Measurements from ENCODE around the gene CBR1.
"Not testable (repeated sequence)": the region's sequence is repeated elsewhere in the genome, so short reads cannot be mapped to it uniquely, and the experiment has no call there.

The CBR1 gene

GRCh38 chr21:36052860-36053714 is 16.7 kb upstream of the CBR1 start:
- DNase-seq (ENCODE audit: low read depth), result no peak

GRCh38 chr21:36053715-36054062 is 16.1 kb upstream of the CBR1 start:
- DNase-seq (ENCODE audit: low read depth), result no peak

- DNase-seq (ENCODE audit: low read depth), result no peak
Measured at GRCh38 chr21:36055551-36055950, 14.3 kb upstream of the CBR1 start.

- DNase-seq (ENCODE audit: low read depth), result no peak
Measured at GRCh38 chr21:36059823-36060158, 10.0 kb upstream of the CBR1 start.

- peak; percentile 88 for DNase-seq (ENCODE audit: low read depth)
Measured at GRCh38 chr21:36060159-36060921, 9.5 kb upstream of the CBR1 start, which contains the start of gene SETD4. SETD4 (minus strand) TSS chr21:36060526; CDS start chr21:36058888, 1,638 bp downstream.

GRCh38 chr21:36061445-36061844 is 8.4 kb upstream of the CBR1 start:
- DNase-seq (ENCODE audit: low read depth), result no peak

- DNase-seq (ENCODE audit: low read depth), result no peak
Measured at GRCh38 chr21:36063375-36064084, 6.3 kb upstream of the CBR1 start.

GRCh38 chr21:36064085-36064460 is 5.8 kb upstream of the CBR1 start:
- DNase-seq (ENCODE audit: low read depth), result no peak

GRCh38 chr21:36065497-36066036 is 4.3 kb upstream of the CBR1 start:
- no peak for DNase-seq (ENCODE audit: low read depth)

- DNase-seq (ENCODE audit: low read depth), result no peak
Measured at GRCh38 chr21:36068748-36069398, 951 bp upstream of the CBR1 start.

- DNase-seq (ENCODE audit: low read depth), result no peak
Measured at GRCh38 chr21:36070999-36071398, 1.2 kb downstream of the CBR1 start.

GRCh38 chr21:36072453-36073162 is 2.8 kb downstream of the CBR1 start:
- no peak for DNase-seq (ENCODE audit: low read depth)

- DNase-seq (ENCODE audit: low read depth), result no peak
Measured at GRCh38 chr21:36073181-36073580, 3.4 kb downstream of the CBR1 start.

GRCh38 chr21:36073911-36074310 is 4.1 kb downstream of the CBR1 start:
- not testable (repeated sequence) for DNase-seq (ENCODE audit: low read depth)

- DNase-seq (ENCODE audit: low read depth), result no peak
Measured at GRCh38 chr21:36075171-36075570, 5.3 kb downstream of the CBR1 start.

GRCh38 chr21:36075953-36076352 is 6.1 kb downstream of the CBR1 start:
- DNase-seq (ENCODE audit: low read depth), result no peak

GRCh38 chr21:36076878-36077655 is 7.2 kb downstream of the CBR1 start:
- DNase-seq (ENCODE audit: low read depth), result no peak

GRCh38 chr21:36077758-36078157 is 7.9 kb downstream of the CBR1 start:
- no peak for DNase-seq (ENCODE audit: low read depth)

GRCh38 chr21:36079010-36079649 is 9.3 kb downstream of the CBR1 start:
- DNase-seq (ENCODE audit: low read depth), result no peak

GRCh38 chr21:36079671-36080070 is 9.8 kb downstream of the CBR1 start:
- no peak for DNase-seq (ENCODE audit: low read depth)
